ENCODE data around the gene GALNT18. TPM values are rescaled to one million over a fixed set of nuclear protein-coding genes. Genes with fewer than 3 reads are reported as not detected.

GALNT18 gene
- total and polyA plus RNA-seq, 2 of the 4 experiments (the other 2 are of a cell fraction): 9.5 to 11.3 TPM

GRCh38 chr11:11381471-11382105 lies 240.2 kb downstream of the GALNT18 start:
- Histone ChIP-seq H3K27me3 (ENCODE audit: control insufficient read depth, insufficient read depth, low read length) (no peaks in the 10 kb centered on the region; the same call in 1 of the 2 replicates), H3K27ac (ENCODE audit: insufficient read depth, low read length) (no peak overlapping the region), H3K9me1 (ENCODE audit: insufficient read depth, low read length) (no peaks in the 10 kb centered on the region), H2AK9ac (replicated peaks; ENCODE audit: low read depth, low read length, poor library complexity) (no peak overlapping the region), H3K23ac (ENCODE audit: low read depth, low read length) (no peak overlapping the region), H3K9me3 (ENCODE audit: control insufficient read depth, insufficient read depth, low read length) (no peaks in the 10 kb centered on the region), H2BK15ac (ENCODE audit: low read depth, low read length) (no peak overlapping the region), H3K4me2 (ENCODE audit: low read depth, low read length) (no peak overlapping the region), H3K56ac (ENCODE audit: extremely low read depth, insufficient read depth, low read length) (no peak overlapping the region), H4K5ac (ENCODE audit: low read depth, low read length) (no peak overlapping the region), H3K4me3 (ENCODE audit: insufficient read depth, low read depth, low read length) (no peak overlapping the region), H2BK120ac (ENCODE audit: low read depth, low read length) (no peak overlapping the region), H2AFZ (replicated peaks; ENCODE audit: low read length, poor library complexity) (no peak overlapping the region), H3K14ac (replicated peaks; ENCODE audit: low read depth, low read length) (no peak overlapping the region), H4K20me1 (ENCODE audit: insufficient read depth, low read length) (no peaks in the 10 kb centered on the region), H3K9ac (ENCODE audit: low read depth, low read length) (no peak overlapping the region), H2AK5ac (ENCODE audit: low read depth, low read length) (no peak overlapping the region), H3K4ac (ENCODE audit: low read depth, low read length) (no peak overlapping the region), H3K18ac (ENCODE audit: low read depth, low read length) (no peak overlapping the region), H3K4me1 (ENCODE audit: control insufficient read depth, insufficient read depth, low read length) (no peaks in the 10 kb centered on the region), H3K79me1 (ENCODE audit: low read depth in 1 of 2, low read length in 2 of 2) (no peaks in the 10 kb centered on the region; a peak in 1 of 4 replicates), H4K8ac (ENCODE audit: low read depth in 2 of 2, low read length in 2 of 2) (no peak overlapping the region), H4K91ac (ENCODE audit: insufficient read depth, low read depth, low read length) (no peak overlapping the region), H2BK5ac (ENCODE audit: low read depth, low read length, poor library complexity, severe bottlenecking) (no peak overlapping the region), H2BK20ac (ENCODE audit: low read depth, low read length) (no peak overlapping the region), H3K36me3 (ENCODE audit: control insufficient read depth, insufficient read depth, low read length) (no peaks in the 10 kb centered on the region)
- ChIA-PET POLR2A (ENCODE audit: unreplicated experiment) (no interaction called here), CTCF (no interaction called here)
- in situ Hi-C loops (cut with MboI; ENCODE audit: low sequenced_read_pairs): no loop called here
- no TSS peak for BruUV-seq (replicated peaks)
- ATAC-seq (ENCODE audit: low read depth) (no peak), DNase-seq (no peak)
- WGBS, 2 experiments (ENCODE audit: extremely low coverage in 2 of 2, insufficient read length in 1 of 2): 70% methylated on average over 2 of the region's 6 CpGs; no CpG with 5 or more reads in 1 of the 2 experiments
- intact Hi-C loops (cut with micrococcal nuclease): no loop called here
- no peak for TF ChIP-seq POLR2A (IDR thresholded peaks at IDR 0.05; ENCODE audit: low read depth, low read length)
- no peak for TF ChIP-seq BHLHE40 (IDR thresholded peaks at IDR 0.05; ENCODE audit: low read depth, low read length)
- dilution Hi-C loops (cut with HindIII; ENCODE audit: low sequenced_read_pairs, unreplicated experiment): no loop called here

Measured in IMR-90 (cell line).